HepG2 (cell line): ENCODE results near the gene TNFAIP3. TPM values are rescaled to one million over a fixed set of nuclear protein-coding genes. Genes with fewer than 3 reads are reported as not detected.

Experiments used
- ATRX ChIP-seq: sonication (generic); formaldehyde crosslinking; IDR thresholded peaks from 2 replicates; pipeline ENCODE4 v1.4.0; 2020; ENCODE audit warnings: missing genetic modification reagents, borderline replicate concordance
- CEBPG ChIP-seq: IDR thresholded peaks from 2 replicates; pipeline ENCODE4 v1.6.1; 2016
- EHMT2 ChIP-seq: fragments of 200-600 bp; sonication (generic); IDR thresholded peaks from 2 replicates; pipeline ENCODE4 v1.7.0; 2017; ENCODE audit warnings: antibody characterized with exemption, low read depth, low read length, borderline replicate concordance
- GATAD2A ChIP-seq: IDR thresholded peaks from 2 replicates; pipeline ENCODE4 v1.6.1; 2016
- HNF1A ChIP-seq, 2 experiments: sonication (generic) in 1 of 2; formaldehyde crosslinking in 1 of 2; IDR thresholded peaks; 2 replicates each; pipeline versions ENCODE4 v1.4.0 to v1.6.1; 2016 to 2020; ENCODE audit warnings: borderline replicate concordance in 1 of 2, low read depth in 1 of 2, mild to moderate bottlenecking in 1 of 2, missing genetic modification reagents in 1 of 2
- IRF1 ChIP-seq: sonication (generic); formaldehyde crosslinking; IDR thresholded peaks from 2 replicates; pipeline ENCODE4 v1.4.0; 2020; ENCODE audit warnings: low read depth, mild to moderate bottlenecking, missing genetic modification reagents
- IRF9 ChIP-seq: sonication (generic); formaldehyde crosslinking; IDR thresholded peaks from 2 replicates; pipeline ENCODE4 v1.8.0; 2022; ENCODE audit warnings: missing genetic modification reagents, mild to moderate bottlenecking, borderline replicate concordance
- KDM3A ChIP-seq: IDR thresholded peaks from 2 replicates; pipeline ENCODE4 v1.6.1; 2018; ENCODE audit warnings: low read depth, missing compliant biosample characterization
- KDM5B ChIP-seq: sonication (generic); formaldehyde crosslinking; IDR thresholded peaks from 2 replicates; pipeline ENCODE4 v1.4.0; 2020; ENCODE audit warnings: missing genetic modification reagents, mild to moderate bottlenecking, borderline replicate concordance
- NCOA1 ChIP-seq: sonication (generic); formaldehyde crosslinking; IDR thresholded peaks from 2 replicates; pipeline ENCODE4 v1.9.0; 2021; ENCODE audit warnings: missing genetic modification reagents
- SNAPC2 ChIP-seq: sonication (generic); formaldehyde crosslinking; IDR thresholded peaks from 2 replicates; pipeline ENCODE4 v1.8.1; 2022; ENCODE audit warnings: mild to moderate bottlenecking, missing genetic modification reagents
- SP4 ChIP-seq: sonication (generic); formaldehyde crosslinking; IDR thresholded peaks from 2 replicates; pipeline ENCODE4 v1.8.1; 2023; ENCODE audit warnings: mild to moderate bottlenecking, missing genetic modification reagents
- TAF15 ChIP-seq: fragments of 200-400 bp; formaldehyde crosslinking; IDR thresholded peaks from one replicate; pipeline ENCODE4 v1.6.1; 2018; ENCODE audit warnings: mild to moderate bottlenecking, low read depth, low read length; ENCODE audit not compliant: poor library complexity, severe bottlenecking
- TBX2 ChIP-seq: sonication (generic); formaldehyde crosslinking; IDR thresholded peaks from 2 replicates; pipeline ENCODE4 v1.5.0; 2020; ENCODE audit warnings: missing genetic modification reagents, mild to moderate bottlenecking, borderline replicate concordance
- YEATS4 ChIP-seq: sonication (generic); formaldehyde crosslinking; IDR thresholded peaks from 2 replicates; pipeline ENCODE4 v1.4.0; 2020; ENCODE audit warnings: missing genetic modification reagents, borderline replicate concordance
- ZNF256 ChIP-seq: sonication (generic); formaldehyde crosslinking; conservative IDR thresholded peaks from 2 replicates; pipeline ENCODE4 v1.4.0; 2020; ENCODE audit warnings: missing genetic modification reagents
- ZNF264 ChIP-seq: sonication (generic); formaldehyde crosslinking; IDR thresholded peaks from 2 replicates; pipeline ENCODE4 v1.4.0; 2020; ENCODE audit warnings: missing genetic modification reagents
- ZNF343 ChIP-seq: sonication (generic); formaldehyde crosslinking; IDR thresholded peaks from 2 replicates; pipeline ENCODE4 v1.4.0; 2020; ENCODE audit warnings: mild to moderate bottlenecking, missing genetic modification reagents
- ZNF496 ChIP-seq: sonication (generic); formaldehyde crosslinking; IDR thresholded peaks from 2 replicates; pipeline ENCODE4 v1.8.1; 2023; ENCODE audit warnings: mild to moderate bottlenecking, moderate library complexity, missing genetic modification reagents; ENCODE audit not compliant: insufficient replicate concordance
- ZNF552 ChIP-seq: sonication (generic); formaldehyde crosslinking; IDR thresholded peaks from 2 replicates; pipeline ENCODE4 v1.9.0; 2022; ENCODE audit warnings: missing genetic modification reagents, mild to moderate bottlenecking, borderline replicate concordance
- ZNF569 ChIP-seq: sonication (generic); formaldehyde crosslinking; IDR thresholded peaks from 2 replicates; pipeline ENCODE4 v1.5.0; 2020; ENCODE audit warnings: mild to moderate bottlenecking, missing genetic modification reagents, moderate library complexity, borderline replicate concordance
- ZNF703 ChIP-seq: sonication (generic); formaldehyde crosslinking; IDR thresholded peaks from 2 replicates; pipeline ENCODE4 v1.5.1; 2020; ENCODE audit warnings: missing genetic modification reagents, mild to moderate bottlenecking, moderate library complexity, borderline replicate concordance
- polyA plus RNA-seq, 8 experiments: library from polyadenylated mRNA; depleted of rRNA in 3 of 8; stranded (reverse) in 7 of 8; unstranded in 1 of 8; fragments of >200 nt; fragmentation: Illumina TruSeq in 4 of 8; extraction: Trizol in 4 of 8; gene quantifications; 2 replicates each; pipeline versions ENCODE4 v1.2.1 to v1.2.3, GENCODE V29; 2011 to 2016; ENCODE audit warnings: low read depth in 4 of 8, missing spikeins in 1 of 8, mixed read lengths in 1 of 8; ENCODE audit not compliant: insufficient read depth in 1 of 8
- total RNA-seq, 5 experiments: library from RNA; depleted of rRNA; stranded (reverse); fragments of >200 nt; fragmentation: Illumina TruSeq; extraction: Trizol; gene quantifications; 2 replicates each; pipeline ENCODE4 v1.2.3, GENCODE V29; 2016; ENCODE audit warnings: low read depth in 1 of 5

Gene TNFAIP3
- total and polyA plus RNA-seq, 2 of the 13 experiments (the other 11 are each of a cell fraction or from before 2014, with no cell fraction given): 28.2 to 47.1 TPM

- TF ChIP-seq HNF1A (IDR thresholded peaks at IDR 0.05; ENCODE audit: low read depth): no peak
- TF ChIP-seq HNF1A (CRISPR knock-in tag; IDR thresholded peaks at IDR 0.05; ENCODE audit: borderline replicate concordance): no peak; the same call in 1 of the 2 replicates
- 0 out of 2 replicates have a peak, but pooled peaks have one; percentile 50 for TF ChIP-seq ZNF569 (CRISPR knock-in tag)
- TF ChIP-seq SP4: peak; percentile 88
- TF ChIP-seq KDM3A (CRISPR knock-in tag): peak; percentile 95
- TF ChIP-seq YEATS4 (CRISPR knock-in tag): peak; percentile 87
- TF ChIP-seq TAF15: peak; percentile 29
- peak; percentile 89 for TF ChIP-seq KDM5B (CRISPR knock-in tag)
- peak; percentile 94; the same call in 1 of the 2 replicates for TF ChIP-seq ZNF703 (CRISPR knock-in tag)
- peak; percentile 82; the same call in 1 of the 2 replicates for TF ChIP-seq IRF9
- no peak; the same call in 1 of the 2 replicates for TF ChIP-seq ZNF256 (CRISPR knock-in tag)
- peak; percentile 46; the same call in 1 of the 2 replicates for TF ChIP-seq ZNF264 (CRISPR knock-in tag)
- TF ChIP-seq TBX2 (CRISPR knock-in tag): peak; percentile 88
- 0 out of 2 replicates have a peak, but pooled peaks have one; percentile 44 for TF ChIP-seq NCOA1 (CRISPR knock-in tag)
- TF ChIP-seq IRF1 (CRISPR knock-in tag): no peak
- no peak; the same call in 1 of the 2 replicates for TF ChIP-seq ZNF343
- TF ChIP-seq CEBPG (CRISPR knock-in tag): peak; percentile 48; the same call in 1 of the 2 replicates
- peak; percentile 57 for TF ChIP-seq GATAD2A (CRISPR knock-in tag)
- TF ChIP-seq EHMT2: 0 out of 2 replicates have a peak, but pooled peaks have one; percentile 17
- TF ChIP-seq SNAPC2 (CRISPR knock-in tag): peak; percentile 74; the same call in 1 of the 2 replicates
- peak; percentile 93; the same call in 1 of the 2 replicates for TF ChIP-seq ZNF552 (CRISPR knock-in tag)
- no peak for TF ChIP-seq ATRX (CRISPR knock-in tag)
- no peak for TF ChIP-seq ZNF496 (CRISPR knock-in tag)
Observed at GRCh38 chr6:137866914-137867684, at the start of gene TNFAIP3 (continued).
